VCaP (cell line): ENCODE measurements around the gene UMAD1.

ENCODE experiments used
- H3K27ac ChIP-seq: fragments of 450-650 bp; 2 replicates; pipeline ENCODE4 v1.5.1; 2017
- CTCF ChIP-seq: fragments of 450-650 bp; conservative IDR thresholded peaks from 2 replicates; pipeline ENCODE4 v1.5.1; 2017; ENCODE audit warnings: mild to moderate bottlenecking, moderate library complexity

Gene UMAD1

DNA sequence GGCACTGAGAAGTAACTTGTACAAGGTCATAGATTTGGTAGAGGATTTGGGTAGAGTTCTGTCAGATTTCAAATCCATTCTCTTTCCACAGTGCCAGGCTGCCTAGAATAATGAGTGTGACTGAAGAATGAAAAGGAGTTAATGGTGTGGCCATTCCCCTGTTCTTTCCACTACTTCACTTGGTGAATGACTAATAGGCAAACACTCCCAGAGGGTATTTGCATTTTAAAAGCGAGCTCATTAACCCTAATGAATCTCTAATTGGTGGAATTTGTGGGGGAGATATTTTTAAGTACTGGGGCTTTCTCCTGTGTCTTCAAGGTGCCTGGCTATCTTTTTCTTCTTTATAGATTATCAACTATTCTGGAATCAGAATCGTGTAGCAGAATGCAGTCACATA lies 152.7 kb downstream of the UMAD1 start:
- TF ChIP-seq CTCF, result no peak
- H3K27ac ChIP-seq, result no peak overlapping the region

- no peak overlapping the region for H3K27ac ChIP-seq
- TF ChIP-seq CTCF, result no peak
Observed at GRCh38 chr7:7793921-7794320, 153.4 kb downstream of the UMAD1 start.

GRCh38 chr7:7795203-7795602 lies 154.7 kb downstream of the UMAD1 start:
- TF ChIP-seq CTCF, result no peak
- H3K27ac ChIP-seq, result no peak overlapping the region

- no peak overlapping the region for H3K27ac ChIP-seq
Observed at GRCh38 chr7:7795630-7796121, 155.1 kb downstream of the UMAD1 start.

DNA sequence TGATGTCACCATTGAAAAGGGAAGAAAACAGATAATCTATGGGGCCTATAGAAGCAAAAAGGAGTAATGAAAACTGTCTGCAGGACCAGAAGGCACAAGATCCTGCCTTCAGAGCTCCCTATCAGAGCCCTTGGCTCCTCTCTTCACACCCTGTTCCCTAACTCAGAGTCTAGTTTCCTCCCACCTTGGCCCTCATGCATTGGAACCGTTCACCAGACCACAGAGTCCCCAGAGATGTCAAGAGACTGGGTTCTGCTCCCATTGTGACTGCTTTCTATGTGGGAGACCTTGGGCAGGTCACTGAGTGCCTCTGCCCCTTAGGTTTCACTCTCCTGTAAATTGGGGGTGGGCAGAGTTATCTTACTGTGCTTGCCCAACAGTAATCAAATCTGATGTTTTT lies 158.0 kb downstream of the UMAD1 start:
- TF ChIP-seq CTCF, result no peak
- H3K27ac ChIP-seq, result no peak overlapping the region

More at GRCh38 chr7:7795630-7796121, 155.1 kb downstream of the UMAD1 start:
- no peak for TF ChIP-seq CTCF

DNA sequence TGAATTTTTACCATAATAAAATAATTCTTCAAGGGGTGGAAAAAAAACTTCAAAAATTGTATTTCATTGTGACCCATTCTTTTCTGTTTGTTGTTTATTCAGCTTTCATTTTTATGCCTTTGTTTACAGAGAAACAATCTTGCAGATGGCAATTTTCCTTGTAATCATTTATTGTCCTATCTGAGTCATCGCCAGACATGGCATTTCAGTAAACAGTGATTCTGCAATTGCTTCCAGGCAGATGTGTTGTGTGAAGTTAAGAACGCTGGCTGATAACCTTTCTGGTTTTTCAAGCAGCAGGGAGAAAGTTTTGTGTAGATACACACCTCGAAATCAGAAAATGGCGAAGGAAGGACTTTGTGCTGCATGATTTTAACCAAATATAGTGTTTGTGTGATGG lies 158.6 kb downstream of the UMAD1 start:
- no peak for TF ChIP-seq CTCF
- no peak overlapping the region for H3K27ac ChIP-seq

- H3K27ac ChIP-seq, result no peak overlapping the region
- no peak for TF ChIP-seq CTCF
Observed at GRCh38 chr7:7802531-7802930, 162.0 kb downstream of the UMAD1 start.
